ENCODE measurements around the gene ABCC1.
"Not testable (repeated sequence)": the region's sequence is repeated elsewhere in the genome, so short reads cannot be mapped to it uniquely, and the experiment has no call there.

GRCh38 chr16:16104132-16104803 is 154.9 kb downstream of the ABCC1 start:
- not testable (repeated sequence) for TF ChIP-seq CTCF, POLR2A (IDR thresholded peaks at IDR 0.05)
